Smooth muscle cell (in vitro differentiated cells): ENCODE results near the gene TWIST2. TPM values are rescaled to one million over a fixed set of nuclear protein-coding genes. Genes with fewer than 3 reads are reported as not detected.

Source experiments
- DNase-seq: peaks from one replicate; lab custom pipeline; 2025; ENCODE audit not compliant: unreplicated experiment; lab: John Stamatoyannopoulos, UW
- H2AFZ ChIP-seq: fragments of 200-600 bp; sonication (generic); 2 replicates; pipeline ENCODE4 v1.6.0; 2016; ENCODE audit warnings: antibody characterized with exemption, low read depth, mild to moderate bottlenecking
- H3F3A ChIP-seq: fragments of 200-600 bp; sonication (generic); 2 replicates; pipeline ENCODE4 v1.6.0; 2017; ENCODE audit warnings: antibody characterized with exemption, low read depth
- H3K27ac ChIP-seq: fragments of 200-600 bp; sonication (generic); 2 replicates; pipeline ENCODE4 v1.5.1; 2016; ENCODE audit warnings: low read depth, mild to moderate bottlenecking
- H3K27me3 ChIP-seq: fragments of 200-600 bp; sonication (generic); 2 replicates; pipeline ENCODE4 v1.6.1; 2016; ENCODE audit warnings: low read depth, mild to moderate bottlenecking
- H3K36me3 ChIP-seq: fragments of 200-600 bp; sonication (generic); 2 replicates; pipeline ENCODE4 v1.5.1; 2016; ENCODE audit warnings: low read depth
- H3K4me1 ChIP-seq: fragments of 200-600 bp; sonication (generic); 2 replicates; pipeline ENCODE4 v1.5.1; 2016; ENCODE audit warnings: low read depth
- H3K4me2 ChIP-seq: fragments of 200-600 bp; sonication (generic); 2 replicates; pipeline ENCODE4 v1.6.0; 2016; ENCODE audit warnings: mild to moderate bottlenecking
- H3K4me3 ChIP-seq: fragments of 200-600 bp; sonication (generic); 2 replicates; pipeline ENCODE4 v1.5.1; 2016; ENCODE audit warnings: mild to moderate bottlenecking
- H3K79me2 ChIP-seq: fragments of 200-600 bp; sonication (generic); 2 replicates; pipeline ENCODE4 v1.6.0; 2016; ENCODE audit warnings: low read depth, mild to moderate bottlenecking
- H3K9ac ChIP-seq: fragments of 200-600 bp; sonication (generic); 2 replicates; pipeline ENCODE4 v1.6.0; 2016; ENCODE audit warnings: low read depth
- H3K9me3 ChIP-seq: fragments of 200-600 bp; sonication (generic); replicated peaks from 2 replicates; pipeline ENCODE4 v1.5.1; 2016; ENCODE audit warnings: low read depth
- H4K20me1 ChIP-seq: fragments of 200-600 bp; sonication (generic); 2 replicates; pipeline ENCODE4 v1.6.0; 2016; ENCODE audit warnings: low read depth
- WGBS: methylation state at CpG from one replicate; pipeline ENCODE4 v1.1.7; 2016; ENCODE audit warnings: low lambda C conversion rate; 5-methylcytosine and 5-hydroxymethylcytosine counted together
- polyA plus RNA-seq: library from polyadenylated mRNA; unstranded; fragments of >200 nt; fragmentation: Nextera tagmentation; extraction: Ambion mirVana; gene quantifications from 2 replicates; pipeline ENCODE4 v1.2.1, GENCODE V29; 2016
- total RNA-seq: library from RNA; depleted of rRNA; stranded (reverse); fragments of >200 nt; gene quantifications from 2 replicates; pipeline ENCODE4 v1.2.3, GENCODE V29; 2014
- TF ChIP-seq, protein P1 (sequence below): fragments of 200-600 bp; sonication (generic); IDR thresholded peaks from 2 replicates; pipeline ENCODE4 v1.5.1; 2017; ENCODE audit warnings: borderline replicate concordance, mild to moderate bottlenecking, antibody characterized with exemption; ENCODE audit not compliant: insufficient read depth, poor library complexity, severe bottlenecking

Gene TWIST2
- total and polyA plus RNA-seq, 2 experiments from 2014 or later = 1.0 to 2.4 TPM

DNA sequence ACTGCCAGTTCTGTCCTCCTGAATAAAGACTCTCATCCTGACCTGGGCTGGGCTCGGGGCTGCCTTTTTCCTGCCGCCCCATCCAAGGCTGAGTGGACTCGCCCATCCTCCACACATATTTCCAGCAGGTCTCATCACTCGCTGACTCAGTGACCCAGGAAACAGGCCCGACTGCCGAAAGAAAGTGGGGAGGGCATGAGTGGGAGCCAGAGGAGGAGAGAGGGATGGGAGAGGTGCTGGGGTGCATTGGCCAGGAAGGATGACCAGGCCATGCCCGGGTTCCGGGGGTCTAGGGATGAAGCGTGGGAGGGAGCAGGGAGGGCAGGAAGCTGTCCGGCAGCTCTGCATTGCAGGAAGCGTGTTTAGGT lies 66.7 kb downstream of the TWIST2 start:
- TF ChIP-seq, protein P1, sequence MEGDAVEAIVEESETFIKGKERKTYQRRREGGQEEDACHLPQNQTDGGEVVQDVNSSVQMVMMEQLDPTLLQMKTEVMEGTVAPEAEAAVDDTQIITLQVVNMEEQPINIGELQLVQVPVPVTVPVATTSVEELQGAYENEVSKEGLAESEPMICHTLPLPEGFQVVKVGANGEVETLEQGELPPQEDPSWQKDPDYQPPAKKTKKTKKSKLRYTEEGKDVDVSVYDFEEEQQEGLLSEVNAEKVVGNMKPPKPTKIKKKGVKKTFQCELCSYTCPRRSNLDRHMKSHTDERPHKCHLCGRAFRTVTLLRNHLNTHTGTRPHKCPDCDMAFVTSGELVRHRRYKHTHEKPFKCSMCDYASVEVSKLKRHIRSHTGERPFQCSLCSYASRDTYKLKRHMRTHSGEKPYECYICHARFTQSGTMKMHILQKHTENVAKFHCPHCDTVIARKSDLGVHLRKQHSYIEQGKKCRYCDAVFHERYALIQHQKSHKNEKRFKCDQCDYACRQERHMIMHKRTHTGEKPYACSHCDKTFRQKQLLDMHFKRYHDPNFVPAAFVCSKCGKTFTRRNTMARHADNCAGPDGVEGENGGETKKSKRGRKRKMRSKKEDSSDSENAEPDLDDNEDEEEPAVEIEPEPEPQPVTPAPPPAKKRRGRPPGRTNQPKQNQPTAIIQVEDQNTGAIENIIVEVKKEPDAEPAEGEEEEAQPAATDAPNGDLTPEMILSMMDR = no peak
- WGBS = 71% methylated on average over 11 of the region's 11 CpGs
- no peak overlapping the region for H3K9ac ChIP-seq
- peak overlapping the region; percentile 20 for H3K4me2 ChIP-seq
- H3K27ac ChIP-seq = no peak overlapping the region
- H3K9me3 ChIP-seq = no peaks in the 10 kb centered on the region
- no peak overlapping the region for H2AFZ ChIP-seq
- H3K27me3 ChIP-seq = peaks cover 3% of the 10 kb centered on the region
- no peak for DNase-seq
- no peak overlapping the region for H3K4me3 ChIP-seq
- no peaks in the 10 kb centered on the region for H3K4me1 ChIP-seq
- no peaks in the 10 kb centered on the region for H3K79me2 ChIP-seq
- no peaks in the 10 kb centered on the region for H4K20me1 ChIP-seq
- H3K36me3 ChIP-seq = no peaks in the 10 kb centered on the region
- no peaks in the 10 kb centered on the region for H3F3A ChIP-seq

DNA sequence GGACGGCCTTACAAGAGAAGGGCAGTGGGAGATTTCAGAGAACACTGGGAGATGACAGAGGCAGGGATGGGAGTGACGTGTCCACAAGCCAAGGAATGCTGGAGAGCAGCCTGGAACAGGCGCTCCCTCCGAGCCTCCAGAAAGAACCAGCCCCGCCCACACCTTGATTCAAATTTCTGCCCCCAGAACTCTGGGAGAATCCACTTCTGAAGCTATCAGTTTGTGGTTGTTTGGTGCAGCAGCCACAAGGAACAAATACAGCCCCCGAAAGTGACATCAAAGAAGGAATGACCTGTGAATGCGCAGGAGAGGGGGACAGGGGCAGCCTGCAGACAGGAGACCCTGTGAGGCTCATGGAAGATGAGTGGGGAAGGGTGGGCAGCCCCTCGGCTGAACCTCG lies 67.3 kb downstream of the TWIST2 start:
- Histone ChIP-seq H3K9ac (no peak overlapping the region), H3K4me1 (no peaks in the 10 kb centered on the region)
- 90% methylated on average over 9 of the region's 9 CpGs for WGBS

DNA sequence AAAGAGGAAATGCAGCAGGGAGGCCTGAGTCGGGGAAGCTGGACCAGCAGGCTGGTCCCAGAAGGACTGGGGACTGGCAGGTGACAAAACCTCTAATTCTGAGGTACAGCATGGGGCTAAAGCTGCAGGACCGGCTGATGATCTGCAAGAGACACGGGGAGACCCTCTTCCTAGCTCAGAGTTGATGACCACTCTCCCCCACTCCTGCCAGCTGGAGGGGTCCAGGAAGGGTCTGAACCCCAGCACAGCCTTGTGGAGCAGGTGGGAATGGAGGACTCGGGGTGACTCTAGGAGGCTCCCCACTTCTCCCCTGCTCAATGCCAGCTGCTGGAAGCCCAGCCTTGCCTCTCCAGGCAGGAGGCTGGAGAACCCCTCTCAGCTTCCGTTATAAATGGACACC lies 67.7 kb downstream of the TWIST2 start:
- Histone ChIP-seq H2AFZ (no peak overlapping the region), H3K9me3 (no peaks in the 10 kb centered on the region), H3K4me1 (no peaks in the 10 kb centered on the region), H3K36me3 (no peaks in the 10 kb centered on the region), H3K9ac (no peak overlapping the region), H3K4me3 (no peak overlapping the region), H3K4me2 (no peak overlapping the region), H3K27me3 (peaks cover 3% of the 10 kb centered on the region), H3K27ac (no peak overlapping the region), H3F3A (no peaks in the 10 kb centered on the region), H3K79me2 (no peaks in the 10 kb centered on the region), H4K20me1 (no peaks in the 10 kb centered on the region)
- WGBS = 95% methylated on average over 5 of the region's 5 CpGs
- TF ChIP-seq, protein P1 = no peak
- DNase-seq = no peak

More for the DNA sequence above, 67.3 kb downstream of the TWIST2 start:
- no peaks in the 10 kb centered on the region for H3F3A ChIP-seq
- H3K4me2 ChIP-seq = no peak overlapping the region
- H3K9me3 ChIP-seq = no peaks in the 10 kb centered on the region
- H4K20me1 ChIP-seq = no peaks in the 10 kb centered on the region
- peaks cover 3% of the 10 kb centered on the region for H3K27me3 ChIP-seq
- DNase-seq = no peak
- H2AFZ ChIP-seq = no peak overlapping the region
- H3K4me3 ChIP-seq = no peak overlapping the region
- TF ChIP-seq, protein P1 = no peak
- H3K27ac ChIP-seq = no peak overlapping the region
- no peaks in the 10 kb centered on the region for H3K79me2 ChIP-seq
- no peaks in the 10 kb centered on the region for H3K36me3 ChIP-seq

DNA sequence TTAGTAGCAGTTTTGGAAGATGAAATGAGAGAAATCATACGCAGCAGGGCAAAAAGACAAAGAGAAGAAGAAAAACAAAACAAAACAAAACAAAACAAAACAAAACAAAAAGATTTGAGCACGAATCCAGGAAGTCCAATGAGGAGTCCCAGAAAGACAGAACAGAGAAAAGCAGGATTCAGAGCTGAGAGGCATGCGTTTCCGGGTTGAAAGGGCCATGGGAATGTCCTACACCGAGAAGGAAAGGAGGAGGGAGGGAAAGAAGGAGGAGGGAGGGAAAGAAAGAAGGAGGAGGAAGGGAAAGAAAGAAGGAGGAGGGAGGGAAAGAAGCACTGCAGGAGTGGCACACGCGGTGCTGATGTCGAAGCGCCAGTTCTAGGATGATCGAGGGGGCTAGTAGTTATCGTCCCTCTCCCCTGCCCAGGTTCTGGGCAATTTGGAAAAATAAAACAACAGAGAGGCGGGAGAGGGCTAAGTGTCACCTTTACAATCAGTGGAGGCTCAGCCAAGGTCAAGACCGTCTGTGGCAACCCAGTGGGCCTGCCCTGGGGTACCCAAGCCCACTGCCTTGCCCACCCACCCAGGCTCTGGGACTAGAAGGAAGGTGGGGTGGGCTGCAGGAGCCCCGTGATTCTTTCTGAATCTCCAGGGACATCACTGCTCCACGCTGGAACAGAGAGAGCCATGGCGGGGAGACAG lies 68.4 kb downstream of the TWIST2 start:
- Histone ChIP-seq H3K9ac (no peak overlapping the region), H3F3A (no peaks in the 10 kb centered on the region), H3K27me3 (peaks cover 3% of the 10 kb centered on the region), H3K4me3 (no peak overlapping the region), H3K36me3 (no peaks in the 10 kb centered on the region), H3K4me2 (no peak overlapping the region), H3K79me2 (no peaks in the 10 kb centered on the region), H3K27ac (no peak overlapping the region), H3K9me3 (no peaks in the 10 kb centered on the region), H3K4me1 (no peaks in the 10 kb centered on the region), H4K20me1 (no peaks in the 10 kb centered on the region), H2AFZ (no peak overlapping the region)
- WGBS = 88% methylated on average over 16 of the region's 16 CpGs
- TF ChIP-seq, protein P1 = no peak
- DNase-seq = no peak
